Stimulated activated CD4-positive, alpha-beta T cell treated with anti-CD3 and anti-CD28 coated beads, Interleukin-2, amount 100 ng/mL, for 4 hours (primary cell): Measurements from ENCODE around the gene NHLRC1.

Experiments used
- DNase-seq: peaks from one replicate; pipeline ENCODE4 v3.0.0-alpha.2; 2020; ENCODE audit warnings: low read depth

NHLRC1 gene

GRCh38 chr6:18139935-18140621, 17.6 kb upstream of the NHLRC1 start:
- DNase-seq: no peak

- no peak for DNase-seq
Observed at GRCh38 chr6:18138906-18139305, 16.4 kb upstream of the NHLRC1 start.

- DNase-seq: no peak
Observed at GRCh38 chr6:18136260-18136659, 13.8 kb upstream of the NHLRC1 start.

- no peak for DNase-seq
Observed at GRCh38 chr6:18135171-18135570, 12.7 kb upstream of the NHLRC1 start.

- no peak for DNase-seq
Observed at GRCh38 chr6:18132346-18132745, 9.9 kb upstream of the NHLRC1 start.

- DNase-seq: no peak
Observed at GRCh38 chr6:18126121-18126520, 3.6 kb upstream of the NHLRC1 start.

GRCh38 chr6:18121580-18122127, 823 bp downstream of the NHLRC1 start:
- no peak for DNase-seq

GRCh38 chr6:18119236-18119635, 3.2 kb downstream of the NHLRC1 start:
- DNase-seq: no peak

- DNase-seq: no peak
Observed at GRCh38 chr6:18118330-18118729, 4.1 kb downstream of the NHLRC1 start.

- no peak for DNase-seq
Observed at GRCh38 chr6:18117136-18117535, 5.3 kb downstream of the NHLRC1 start.

- DNase-seq: no peak
Observed at GRCh38 chr6:18115356-18115755, 7.1 kb downstream of the NHLRC1 start.

GRCh38 chr6:18110162-18110561, 12.3 kb downstream of the NHLRC1 start:
- DNase-seq: no peak

GRCh38 chr6:18107061-18107460, 15.4 kb downstream of the NHLRC1 start:
- DNase-seq: no peak

GRCh38 chr6:18102783-18103509, 19.5 kb downstream of the NHLRC1 start:
- DNase-seq: no peak

GRCh38 chr6:18101873-18102272, 20.6 kb downstream of the NHLRC1 start:
- DNase-seq: no peak

GRCh38 chr6:18101271-18101670, 21.2 kb downstream of the NHLRC1 start:
- DNase-seq: no peak

- DNase-seq: no peak
Observed at GRCh38 chr6:18100296-18100695, 22.2 kb downstream of the NHLRC1 start.

- no peak for DNase-seq
Observed at GRCh38 chr6:18099511-18099910, 23.0 kb downstream of the NHLRC1 start.

GRCh38 chr6:18096423-18096822, 26.1 kb downstream of the NHLRC1 start:
- DNase-seq: no peak

- DNase-seq: no peak
Observed at GRCh38 chr6:18091382-18091781, 31.1 kb downstream of the NHLRC1 start.

- DNase-seq: no peak
Observed at GRCh38 chr6:18090349-18090786, 32.1 kb downstream of the NHLRC1 start.

- no peak for DNase-seq
Observed at GRCh38 chr6:18088419-18089296, 33.8 kb downstream of the NHLRC1 start.
